OCI-LY7 (cell line): ENCODE results near the gene PDE10A. TPM values are rescaled to one million over a fixed set of nuclear protein-coding genes. Genes with fewer than 3 reads are reported as not detected.

Source experiments
- BruUV-seq: library from RNA; stranded (reverse); fragments of 400-500 nt; replicated peaks from 2 replicates; lab custom pipeline; 2021; lab: Mats Ljungman, UMichigan
- CTCF ChIA-PET: fragments of 300-600 bp; sonication (Branson Sonifier 250); formaldehyde crosslinking; loops from one replicate; lab custom pipeline; 2022; ENCODE audit warnings: antibody characterized with exemption; ENCODE audit not compliant: unreplicated experiment; lab: Charles Lee
- POLR2A ChIA-PET: fragments of 300-600 bp; sonication (Branson Sonifier 250); formaldehyde crosslinking; loops from one replicate; lab custom pipeline; 2022; ENCODE audit warnings: antibody characterized with exemption; lab: Charles Lee
- DNase-seq: peaks from one replicate; pipeline ENCODE4 v3.0.0-alpha.2; 2015; ENCODE audit warnings: low spot score
- H2AFZ ChIP-seq: fragments of 200-600 bp; sonication (generic), shearing (Covaris generic); 2 replicates; pipeline ENCODE4 v1.6.1; 2014; ENCODE audit warnings: mild to moderate bottlenecking, antibody characterized with exemption, low read length, moderate library complexity
- H3K27ac ChIP-seq: fragments of 200-600 bp; sonication (generic); 2 replicates; pipeline ENCODE4 v1.5.1; 2014; ENCODE audit warnings: mixed run types, low read depth, mild to moderate bottlenecking, moderate library complexity, low read length, inconsistent platforms; ENCODE audit not compliant: poor library complexity, severe bottlenecking
- H3K36me3 ChIP-seq: fragments of 200-600 bp; sonication (generic); 2 replicates; pipeline ENCODE4 v1.6.1; 2014; ENCODE audit warnings: mild to moderate bottlenecking, antibody characterized with exemption, low read length, moderate library complexity, mixed read lengths; ENCODE audit not compliant: insufficient read depth
- H3K4me1 ChIP-seq: fragments of 200-600 bp; sonication (generic); 2 replicates; pipeline ENCODE4 v1.5.1; 2014; ENCODE audit warnings: mild to moderate bottlenecking, low read length; ENCODE audit not compliant: insufficient read depth, poor library complexity, severe bottlenecking
- H3K4me2 ChIP-seq: fragments of 200-600 bp; sonication (generic); 2 replicates; pipeline ENCODE4 v1.6.1; 2014; ENCODE audit warnings: mild to moderate bottlenecking, low read length
- H3K4me3 ChIP-seq: fragments of 200-600 bp; sonication (generic); 2 replicates; pipeline ENCODE4 v1.5.1; 2014; ENCODE audit warnings: mild to moderate bottlenecking, low read depth, low read length; ENCODE audit not compliant: poor library complexity, severe bottlenecking
- H3K79me2 ChIP-seq: fragments of 200-600 bp; sonication (generic); 2 replicates; pipeline ENCODE4 v1.6.1; 2016; ENCODE audit warnings: low read depth, mild to moderate bottlenecking, low read length, moderate library complexity, mixed read lengths; ENCODE audit not compliant: insufficient read depth
- H3K9me2 ChIP-seq: fragments of 200-600 bp; sonication (generic); 2 replicates; pipeline ENCODE4 v1.6.1; 2016; ENCODE audit warnings: mild to moderate bottlenecking, low read length, mixed read lengths; ENCODE audit not compliant: insufficient read depth
- H3K9me3 ChIP-seq: fragments of 200-600 bp; sonication (generic); 2 replicates; pipeline ENCODE4 v1.6.1; 2014; ENCODE audit warnings: mild to moderate bottlenecking, mixed run types, low read length, mixed read lengths
- H4K20me1 ChIP-seq: fragments of 200-600 bp; sonication (generic); 2 replicates; pipeline ENCODE4 v1.6.1; 2014; ENCODE audit warnings: mild to moderate bottlenecking, antibody characterized with exemption, low read length, moderate library complexity, mixed read lengths; ENCODE audit not compliant: insufficient read depth
- EZH2phosphoT487 ChIP-seq: fragments of 200-600 bp; sonication (generic); IDR thresholded peaks from 2 replicates; pipeline ENCODE4 v1.6.1; 2018; ENCODE audit warnings: low read depth, borderline replicate concordance, mild to moderate bottlenecking, mixed run types, antibody characterized with exemption, low read length, moderate library complexity, mixed read lengths
- intact Hi-C: fragments of 100-400 bp; cut with micrococcal nuclease; formaldehyde crosslinking; loops from one replicate; pipeline ENCODE4 v1.10.0; 2022; ENCODE audit not compliant: unreplicated experiment
- total RNA-seq, 2 experiments: library from RNA; depleted of rRNA in 1 of 2; stranded (reverse); fragments of >200 nt in 1 of 2; shearing (Covaris generic) in 1 of 2; gene quantifications; 2 replicates each; pipeline ENCODE4 v1.2.3, GENCODE V29; 2014 to 2022
- TF ChIP-seq, protein P1 (sequence below): fragments of 200-600 bp; sonication (generic); conservative IDR thresholded peaks from 2 replicates; pipeline ENCODE4 v1.5.1; 2014; ENCODE audit warnings: mild to moderate bottlenecking, antibody characterized with exemption, low read length, moderate library complexity, mixed read lengths

PDE10A gene
- total RNA-seq, 2 experiments from 2014 or later, result not detected

DNA sequence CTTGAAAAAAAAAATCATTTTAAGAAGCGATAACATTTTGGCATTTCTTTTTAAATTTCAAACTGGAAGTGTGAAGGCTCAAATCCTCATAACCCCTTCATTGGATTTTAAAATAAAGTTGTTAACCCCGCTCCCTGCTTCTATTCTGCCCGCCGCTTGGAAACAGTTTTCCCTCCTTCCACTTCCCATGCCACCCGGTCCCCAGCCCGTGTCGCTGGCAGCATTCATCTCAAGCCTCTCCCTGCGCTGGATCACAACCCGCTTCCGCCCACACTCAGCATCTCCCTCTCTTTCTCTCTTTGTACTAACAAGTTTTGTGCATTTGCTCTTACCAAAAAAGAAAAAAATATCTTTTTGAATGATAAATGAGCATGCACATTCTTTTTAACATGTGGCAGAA lies 15.4 kb upstream of the PDE10A start:
- DNase-seq, result no peak
- CTCF ChIA-PET, result no interaction called here
- no peaks in the 10 kb centered on the region for H3K36me3 ChIP-seq
- H3K79me2 ChIP-seq, result no peaks in the 10 kb centered on the region
- H3K4me1 ChIP-seq, result no peaks in the 10 kb centered on the region
- H3K4me2 ChIP-seq, result no peak overlapping the region
- H3K9me2 ChIP-seq, result no peaks in the 10 kb centered on the region
- H2AFZ ChIP-seq, result no peak overlapping the region
- H3K27ac ChIP-seq, result no peak overlapping the region
- H3K4me3 ChIP-seq, result no peak overlapping the region
- TF ChIP-seq, protein P1, sequence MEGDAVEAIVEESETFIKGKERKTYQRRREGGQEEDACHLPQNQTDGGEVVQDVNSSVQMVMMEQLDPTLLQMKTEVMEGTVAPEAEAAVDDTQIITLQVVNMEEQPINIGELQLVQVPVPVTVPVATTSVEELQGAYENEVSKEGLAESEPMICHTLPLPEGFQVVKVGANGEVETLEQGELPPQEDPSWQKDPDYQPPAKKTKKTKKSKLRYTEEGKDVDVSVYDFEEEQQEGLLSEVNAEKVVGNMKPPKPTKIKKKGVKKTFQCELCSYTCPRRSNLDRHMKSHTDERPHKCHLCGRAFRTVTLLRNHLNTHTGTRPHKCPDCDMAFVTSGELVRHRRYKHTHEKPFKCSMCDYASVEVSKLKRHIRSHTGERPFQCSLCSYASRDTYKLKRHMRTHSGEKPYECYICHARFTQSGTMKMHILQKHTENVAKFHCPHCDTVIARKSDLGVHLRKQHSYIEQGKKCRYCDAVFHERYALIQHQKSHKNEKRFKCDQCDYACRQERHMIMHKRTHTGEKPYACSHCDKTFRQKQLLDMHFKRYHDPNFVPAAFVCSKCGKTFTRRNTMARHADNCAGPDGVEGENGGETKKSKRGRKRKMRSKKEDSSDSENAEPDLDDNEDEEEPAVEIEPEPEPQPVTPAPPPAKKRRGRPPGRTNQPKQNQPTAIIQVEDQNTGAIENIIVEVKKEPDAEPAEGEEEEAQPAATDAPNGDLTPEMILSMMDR, result no peak
- no peak for TF ChIP-seq EZH2phosphoT487
- POLR2A ChIA-PET, result no interaction called here
- H3K9me3 ChIP-seq, result no peaks in the 10 kb centered on the region
- intact Hi-C loops, result no loop called here
- H4K20me1 ChIP-seq, result no peaks in the 10 kb centered on the region
- BruUV-seq, result no TSS peak

DNA sequence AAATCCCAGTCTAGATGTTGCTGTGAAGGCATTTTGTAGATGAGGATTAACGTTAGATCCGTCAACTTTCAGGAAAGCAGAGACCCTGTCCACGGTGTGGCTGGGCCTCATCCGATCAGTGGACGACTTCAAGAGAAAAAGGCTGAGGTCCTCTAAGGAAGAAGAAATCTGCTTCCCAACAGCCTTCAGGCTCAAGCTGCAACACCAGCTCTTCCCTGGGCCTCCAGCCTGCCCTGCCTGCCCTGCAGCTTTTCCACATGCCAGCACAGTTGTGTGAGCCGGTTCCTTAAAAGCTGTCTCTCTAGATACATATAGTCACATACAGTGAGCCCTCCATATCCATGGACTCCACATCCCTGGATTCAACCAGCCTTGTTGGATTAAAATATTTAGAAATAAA lies 14.1 kb upstream of the PDE10A start:
- no peak overlapping the region for H3K27ac ChIP-seq
- no peaks in the 10 kb centered on the region for H3K4me1 ChIP-seq
- H3K9me2 ChIP-seq, result no peaks in the 10 kb centered on the region
- no peak for DNase-seq
- H2AFZ ChIP-seq, result no peak overlapping the region
- intact Hi-C loops, result no loop called here
- H3K79me2 ChIP-seq, result no peaks in the 10 kb centered on the region
- no peak overlapping the region for H3K4me3 ChIP-seq
- ChIA-PET CTCF (no interaction called here), POLR2A (no interaction called here)
- H3K36me3 ChIP-seq, result no peaks in the 10 kb centered on the region
- TF ChIP-seq, protein P1, result no peak
- no peaks in the 10 kb centered on the region for H4K20me1 ChIP-seq
- no TSS peak for BruUV-seq
- H3K4me2 ChIP-seq, result no peak overlapping the region
- no peaks in the 10 kb centered on the region for H3K9me3 ChIP-seq

DNA sequence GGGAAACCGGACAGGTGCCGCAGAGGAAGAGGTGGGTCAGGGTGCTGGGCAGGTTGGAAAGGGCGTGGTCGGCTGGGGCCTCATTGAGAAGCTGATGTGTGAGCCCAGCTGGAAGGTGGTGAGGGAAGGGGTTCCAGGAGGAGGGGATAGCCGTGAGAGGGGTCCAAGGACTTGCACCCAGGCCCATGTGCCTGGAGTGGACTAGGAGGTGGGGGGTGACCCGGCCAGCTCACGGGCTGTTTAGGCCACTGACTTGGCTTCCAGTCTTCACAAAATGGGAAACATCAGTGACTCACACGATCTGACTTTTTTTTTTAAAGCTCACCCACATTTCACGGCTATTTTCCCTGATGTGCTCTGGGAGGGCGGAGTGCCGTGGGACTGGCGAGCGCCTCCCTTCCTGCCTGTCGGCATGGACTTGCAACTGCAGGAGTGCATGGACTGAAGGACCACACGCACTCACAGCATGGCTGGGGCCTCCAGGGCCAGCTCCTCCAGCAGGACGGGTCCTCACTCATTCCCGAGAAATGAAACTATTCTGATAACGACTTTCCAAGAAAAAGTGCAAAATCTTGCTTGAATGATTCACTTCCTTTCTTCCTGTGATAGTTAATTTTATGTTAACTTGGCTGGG lies 13.5 kb upstream of the PDE10A start:
- no peaks in the 10 kb centered on the region for H3K4me1 ChIP-seq
- POLR2A ChIA-PET, result no interaction called here
- no peak overlapping the region for H2AFZ ChIP-seq
- TF ChIP-seq, protein P1, result no peak
- TF ChIP-seq EZH2phosphoT487, result no peak
- no peaks in the 10 kb centered on the region for H3K9me2 ChIP-seq
- H3K4me2 ChIP-seq, result no peak overlapping the region
- DNase-seq, result no peak
- intact Hi-C loops, result no loop called here
- H3K4me3 ChIP-seq, result no peak overlapping the region
- no peaks in the 10 kb centered on the region for H3K79me2 ChIP-seq
- no peak overlapping the region for H3K27ac ChIP-seq
- H3K36me3 ChIP-seq, result no peaks in the 10 kb centered on the region
- BruUV-seq, result no TSS peak
- CTCF ChIA-PET, result no interaction called here
- H4K20me1 ChIP-seq, result no peaks in the 10 kb centered on the region
- no peaks in the 10 kb centered on the region for H3K9me3 ChIP-seq
